Inferior parietal cortex (tissue), 1 donor: ENCODE data around the gene NGEF.

Source experiments
- DNase-seq: peaks from one replicate; pipeline ENCODE4 v3.0.0-alpha.2; 2016; ENCODE audit errors: extremely low spot score

NGEF gene

DNA sequence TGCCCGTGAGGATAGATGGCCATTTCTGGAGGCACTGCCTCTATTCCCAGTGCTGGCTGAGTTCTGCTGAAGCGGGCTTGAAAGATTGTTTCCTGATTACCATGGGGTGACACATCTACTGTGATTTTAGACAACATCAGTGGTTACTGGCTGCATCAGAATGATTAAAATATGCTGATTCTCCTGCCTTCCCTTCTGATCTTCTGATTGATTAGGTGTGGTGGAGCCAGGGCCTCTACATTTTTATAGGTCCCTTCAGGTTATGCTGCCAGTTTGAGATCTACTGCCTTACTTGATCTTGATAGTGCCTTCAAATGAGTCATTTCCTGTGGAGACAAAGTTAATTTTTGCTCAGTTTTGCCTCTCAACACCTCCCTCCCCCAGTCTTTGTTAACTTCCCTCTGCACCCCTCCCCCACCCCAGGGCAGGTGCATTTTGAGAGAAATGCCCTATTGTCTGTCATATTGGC, 174.6 kb downstream of the NGEF start:
- no peak for DNase-seq

DNA sequence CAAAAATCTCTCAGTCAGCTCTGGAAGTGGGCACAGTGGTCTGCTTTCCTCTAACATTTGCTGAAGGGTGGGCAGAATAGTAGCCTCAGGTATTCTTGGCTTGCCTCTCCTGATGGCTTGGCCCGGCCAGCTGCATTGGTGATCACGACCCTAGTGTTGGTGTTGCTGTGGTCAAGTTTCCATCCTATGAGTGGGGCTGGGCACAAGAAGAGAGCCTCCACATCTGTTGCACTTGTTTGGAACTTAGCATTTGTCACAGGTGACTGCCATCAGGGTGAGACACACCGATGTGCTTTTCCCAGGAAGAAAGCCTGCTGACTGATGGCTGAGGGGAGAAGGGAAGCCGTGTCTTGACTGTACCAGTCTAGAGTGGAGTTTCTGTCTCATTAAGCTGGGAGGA, 176.1 kb downstream of the NGEF start:
- DNase-seq, result no peak

DNA sequence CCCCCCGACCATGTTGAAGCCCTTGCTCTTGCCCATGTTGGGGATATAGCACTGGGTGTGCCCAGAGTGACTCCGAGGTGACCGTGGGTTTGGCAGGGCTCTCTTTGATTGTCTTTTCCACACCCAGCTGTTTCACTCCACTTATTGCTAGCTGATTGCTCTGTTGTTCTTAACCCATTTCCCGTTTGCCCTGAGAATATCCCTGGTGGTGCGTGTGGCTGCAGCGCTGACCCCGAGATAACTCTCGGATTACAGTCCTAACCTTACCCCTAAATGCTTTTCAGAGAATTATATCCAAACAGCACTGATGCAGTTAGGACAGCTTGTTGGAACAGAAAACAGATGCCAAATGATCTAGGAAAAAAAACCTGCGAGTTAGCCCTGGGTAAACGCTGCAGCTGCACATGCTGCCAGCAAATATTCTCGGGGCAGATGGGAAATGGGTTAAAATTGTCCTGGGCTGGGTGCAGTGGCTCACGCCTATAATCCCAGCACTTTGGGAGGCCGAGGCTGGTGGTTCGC, 177.3 kb downstream of the NGEF start:
- DNase-seq, result no peak

DNA sequence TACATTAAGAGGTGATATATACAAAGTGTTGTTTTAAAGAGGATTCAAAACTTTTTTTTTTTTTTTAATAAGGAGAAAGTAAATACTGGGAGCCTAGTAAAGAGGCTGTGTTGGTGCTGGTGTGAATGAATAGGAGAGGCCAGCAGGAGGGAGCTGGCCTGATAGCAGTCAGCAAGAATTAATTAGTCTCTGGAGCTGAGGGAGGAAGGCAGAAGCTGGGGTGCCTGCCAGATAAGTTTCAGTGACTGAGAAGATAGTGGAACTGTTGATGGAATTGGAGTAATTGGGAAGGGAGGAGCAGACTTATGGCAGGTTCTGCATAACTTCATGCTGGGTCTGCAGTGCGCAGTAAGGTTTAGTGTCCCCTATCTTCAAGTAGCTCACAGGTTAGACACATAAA, 179.2 kb downstream of the NGEF start:
- no peak for DNase-seq

DNA sequence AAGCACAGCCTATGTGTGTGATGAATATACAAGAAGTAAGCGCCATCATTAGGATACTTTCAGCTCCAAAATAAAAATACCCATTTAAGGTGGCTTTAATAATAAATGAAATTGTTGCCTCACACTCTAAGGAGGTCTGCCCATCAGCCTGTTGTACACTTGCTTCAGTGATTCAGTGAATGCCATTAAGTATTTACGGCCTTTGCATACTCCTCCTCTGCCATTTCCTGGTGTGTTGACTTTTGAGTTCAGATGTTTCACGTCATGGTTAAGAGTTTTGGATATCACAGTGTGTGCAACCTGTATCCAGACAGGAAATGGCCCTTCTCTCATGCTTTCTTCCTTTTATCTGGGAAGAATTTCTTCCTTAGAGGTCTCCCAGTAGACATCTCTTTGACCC, 181.6 kb downstream of the NGEF start:
- no peak for DNase-seq

DNA sequence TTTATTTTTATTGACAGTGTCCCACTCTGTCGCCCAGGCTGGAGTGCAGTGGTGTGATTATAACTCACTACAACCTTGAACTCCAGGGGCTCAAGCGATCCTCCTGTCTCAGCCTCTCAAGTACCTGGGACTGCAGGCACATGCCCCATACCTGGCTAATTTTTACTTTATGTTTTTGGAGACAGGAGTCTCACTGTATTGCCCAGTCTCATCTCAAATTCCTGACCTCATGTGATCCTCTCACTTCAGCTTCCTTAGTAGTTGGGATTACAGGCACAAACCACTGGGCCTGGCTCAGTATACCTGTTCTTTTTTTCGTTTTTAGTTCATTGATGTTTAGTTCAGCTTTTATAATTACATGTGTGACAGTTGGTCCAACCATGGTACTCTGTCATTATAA, 183.1 kb downstream of the NGEF start:
- no peak for DNase-seq
